ENCODE measurements around the gene RALGDS.

The RALGDS gene

DNA sequence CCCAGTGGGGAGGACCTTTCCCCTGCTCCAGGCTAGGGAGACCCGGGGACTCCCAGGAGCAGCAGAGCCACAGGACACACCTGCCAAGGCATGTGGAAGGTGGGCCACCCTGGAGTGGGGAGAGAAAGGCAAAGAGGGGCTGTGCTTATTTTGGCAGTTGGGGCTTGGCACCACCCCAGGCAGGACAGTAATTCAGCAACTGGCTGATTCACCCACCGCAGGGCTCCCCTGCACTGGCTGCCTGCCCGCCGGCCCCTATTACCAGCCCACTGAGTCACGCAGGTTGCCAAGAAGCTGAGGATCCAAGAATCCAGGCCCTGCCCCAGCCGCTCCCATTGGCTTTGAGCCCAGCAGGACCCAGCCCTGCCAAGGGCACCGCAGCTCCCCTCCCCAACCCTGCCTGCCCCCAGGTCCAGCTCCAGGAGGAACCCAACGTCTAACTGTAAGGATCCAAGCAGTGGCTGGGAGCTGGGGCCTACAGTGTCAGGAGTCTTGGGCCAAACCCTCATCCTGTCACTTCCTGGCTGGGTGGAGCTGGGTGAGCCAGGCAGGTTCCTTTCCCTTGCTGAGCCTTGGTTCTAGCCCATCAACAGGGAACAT, 14.2 kb upstream of the RALGDS start:
- H3K27me3 ChIP-seq (replicated peaks), result no peaks in the 10 kb centered on the region
- peak; percentile 83 for DNase-seq
- peak overlapping the region; percentile 22 for H3K27ac ChIP-seq
- no peaks in the 10 kb centered on the region for H3K36me3 ChIP-seq (replicated peaks)
- TF ChIP-seq, protein P1, sequence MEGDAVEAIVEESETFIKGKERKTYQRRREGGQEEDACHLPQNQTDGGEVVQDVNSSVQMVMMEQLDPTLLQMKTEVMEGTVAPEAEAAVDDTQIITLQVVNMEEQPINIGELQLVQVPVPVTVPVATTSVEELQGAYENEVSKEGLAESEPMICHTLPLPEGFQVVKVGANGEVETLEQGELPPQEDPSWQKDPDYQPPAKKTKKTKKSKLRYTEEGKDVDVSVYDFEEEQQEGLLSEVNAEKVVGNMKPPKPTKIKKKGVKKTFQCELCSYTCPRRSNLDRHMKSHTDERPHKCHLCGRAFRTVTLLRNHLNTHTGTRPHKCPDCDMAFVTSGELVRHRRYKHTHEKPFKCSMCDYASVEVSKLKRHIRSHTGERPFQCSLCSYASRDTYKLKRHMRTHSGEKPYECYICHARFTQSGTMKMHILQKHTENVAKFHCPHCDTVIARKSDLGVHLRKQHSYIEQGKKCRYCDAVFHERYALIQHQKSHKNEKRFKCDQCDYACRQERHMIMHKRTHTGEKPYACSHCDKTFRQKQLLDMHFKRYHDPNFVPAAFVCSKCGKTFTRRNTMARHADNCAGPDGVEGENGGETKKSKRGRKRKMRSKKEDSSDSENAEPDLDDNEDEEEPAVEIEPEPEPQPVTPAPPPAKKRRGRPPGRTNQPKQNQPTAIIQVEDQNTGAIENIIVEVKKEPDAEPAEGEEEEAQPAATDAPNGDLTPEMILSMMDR (IDR thresholded peaks at IDR 0.05; ENCODE audit: low read depth, low read length, missing control alignments), result no peak
- in situ Hi-C loops (cut with HindIII; ENCODE audit: low pct_ligation_motif_present, low sequenced_read_pairs), result loop anchor here (25.0 kb wide), 1 partner anchor 98 kb away; the partner anchor contains the start of gene GTF3C5
- H3K4me3 ChIP-seq (ENCODE audit: low read depth, low read length), result no peak overlapping the region

DNA sequence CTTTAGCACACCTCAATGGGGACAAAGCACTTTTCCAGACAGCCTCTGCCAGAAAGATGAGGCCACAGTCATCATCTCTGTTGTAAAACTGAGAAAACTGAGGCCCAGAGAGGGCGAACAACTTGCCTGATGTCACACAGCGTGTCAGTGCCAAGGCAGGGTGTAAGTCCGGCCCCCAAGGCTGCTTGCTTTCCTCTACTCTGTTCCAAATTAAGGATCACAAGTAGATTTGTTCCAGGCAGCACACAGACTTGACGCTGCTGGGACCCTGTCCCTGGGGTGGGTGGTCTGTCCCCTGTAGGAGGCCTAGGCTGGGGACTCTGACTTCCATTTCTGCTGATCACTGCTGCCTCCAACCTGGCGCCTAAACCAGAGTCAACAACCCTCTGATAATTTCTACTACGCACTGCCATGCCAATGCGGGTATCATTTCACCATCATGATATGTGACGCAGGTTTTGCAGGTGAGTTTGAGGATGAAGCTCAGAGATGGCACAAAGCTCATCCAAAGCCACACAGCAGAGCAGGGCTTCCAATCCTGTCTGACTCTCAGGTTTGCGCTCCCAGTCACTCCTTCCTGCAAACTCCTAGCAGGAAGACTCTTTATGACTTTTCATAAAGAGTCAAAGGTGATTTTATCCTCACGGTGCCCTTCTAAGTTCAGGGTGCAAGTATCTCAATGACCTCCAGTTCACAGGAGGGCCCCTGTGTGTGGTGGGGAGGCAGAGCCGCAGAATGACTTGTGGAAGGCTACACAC, 13.5 kb upstream of the RALGDS start:
- H3K4me3 ChIP-seq (ENCODE audit: low read depth, low read length), result no peak overlapping the region

DNA sequence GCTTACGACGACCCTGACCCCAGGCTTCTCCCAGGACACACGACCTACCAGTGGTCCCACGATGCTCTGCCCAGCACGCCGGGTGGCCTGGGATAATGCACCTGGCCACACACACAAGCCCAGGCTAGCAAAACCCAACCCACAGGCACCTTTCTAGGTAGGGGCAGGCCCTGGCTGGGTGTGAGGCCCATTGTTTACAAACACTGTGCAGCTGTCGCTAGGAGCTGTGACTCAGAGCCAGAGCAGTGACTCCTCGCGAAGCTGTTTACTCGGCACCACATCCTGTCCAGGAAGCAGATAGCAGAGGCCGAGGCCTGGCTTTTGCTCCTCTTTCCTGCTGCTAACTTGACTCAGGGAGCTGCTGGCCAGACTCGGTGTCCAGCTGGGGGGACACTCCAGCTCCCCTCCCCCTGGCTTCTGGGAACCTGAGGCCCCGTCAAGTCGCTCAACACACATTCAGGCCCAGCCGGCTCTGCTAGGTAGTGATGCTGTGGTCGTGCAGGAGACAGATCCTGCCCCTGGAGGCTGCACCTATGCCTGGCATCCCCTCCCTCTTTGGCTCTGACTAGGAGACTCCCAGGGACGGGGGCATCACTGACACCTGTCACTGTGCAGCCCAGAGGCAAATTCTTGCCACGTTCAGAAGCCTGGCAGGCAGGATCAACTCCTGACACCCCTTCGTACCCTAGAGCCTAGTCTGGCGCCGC, 12.8 kb upstream of the RALGDS start:
- peak; percentile 97 for DNase-seq
- no peak overlapping the region for H3K4me3 ChIP-seq (ENCODE audit: low read depth, low read length)
- TF ChIP-seq, protein P1 (IDR thresholded peaks at IDR 0.05; ENCODE audit: low read depth, low read length, missing control alignments), result no peak

More for the DNA sequence above, 13.5 kb upstream of the RALGDS start:
- TF ChIP-seq, protein P1 (IDR thresholded peaks at IDR 0.05; ENCODE audit: low read depth, low read length, missing control alignments), result no peak
- DNase-seq, result no peak
- in situ Hi-C loops (cut with HindIII; ENCODE audit: low pct_ligation_motif_present, low sequenced_read_pairs), result loop anchor here (25.0 kb wide), 1 partner anchor 97 kb away; the partner anchor contains the start of gene GTF3C5
- Histone ChIP-seq H3K27ac (peak overlapping the region; percentile 77), H3K27me3 (replicated peaks) (no peaks in the 10 kb centered on the region), H3K36me3 (replicated peaks) (no peaks in the 10 kb centered on the region)

DNA sequence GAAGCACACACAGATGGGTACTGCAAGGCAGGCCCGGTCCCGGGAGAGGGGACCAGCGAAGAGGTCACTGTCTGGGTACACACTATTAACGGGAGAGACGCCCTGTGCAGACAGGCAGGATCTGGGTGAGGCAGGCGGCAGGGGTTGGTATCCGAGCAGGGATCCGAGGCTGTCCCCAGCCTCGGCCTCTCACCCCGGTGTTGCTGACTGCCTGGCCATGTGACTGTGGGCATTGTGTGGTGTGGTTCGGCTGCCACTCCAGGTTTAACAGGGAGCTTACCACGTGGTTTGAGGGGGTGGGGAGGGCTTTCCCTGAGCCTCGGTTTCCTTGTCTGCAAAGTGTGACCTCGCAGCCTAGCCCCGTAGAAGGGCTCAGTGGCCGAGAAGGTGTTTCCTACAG, 11.1 kb upstream of the RALGDS start:
- DNase-seq, result no peak
- TF ChIP-seq, protein P1 (IDR thresholded peaks at IDR 0.05; ENCODE audit: low read depth, low read length, missing control alignments), result no peak
- in situ Hi-C loops (cut with HindIII; ENCODE audit: low pct_ligation_motif_present, low sequenced_read_pairs), result loop anchor here (25.0 kb wide), 1 partner anchor 95 kb away; the partner anchor contains the start of gene GTF3C5
- Histone ChIP-seq H3K4me3 (ENCODE audit: low read depth, low read length) (no peak overlapping the region), H3K27me3 (replicated peaks) (no peaks in the 10 kb centered on the region), H3K36me3 (replicated peaks) (no peaks in the 10 kb centered on the region), H3K27ac (no peak overlapping the region)

More for the DNA sequence above, 12.8 kb upstream of the RALGDS start:
- peak overlapping the region; percentile 77 for H3K27ac ChIP-seq
- H3K36me3 ChIP-seq (replicated peaks), result no peaks in the 10 kb centered on the region
- no peaks in the 10 kb centered on the region for H3K27me3 ChIP-seq (replicated peaks)
- in situ Hi-C loops (cut with HindIII; ENCODE audit: low pct_ligation_motif_present, low sequenced_read_pairs), result loop anchor here (25.0 kb wide), 1 partner anchor 97 kb away; the partner anchor contains the start of gene GTF3C5

DNA sequence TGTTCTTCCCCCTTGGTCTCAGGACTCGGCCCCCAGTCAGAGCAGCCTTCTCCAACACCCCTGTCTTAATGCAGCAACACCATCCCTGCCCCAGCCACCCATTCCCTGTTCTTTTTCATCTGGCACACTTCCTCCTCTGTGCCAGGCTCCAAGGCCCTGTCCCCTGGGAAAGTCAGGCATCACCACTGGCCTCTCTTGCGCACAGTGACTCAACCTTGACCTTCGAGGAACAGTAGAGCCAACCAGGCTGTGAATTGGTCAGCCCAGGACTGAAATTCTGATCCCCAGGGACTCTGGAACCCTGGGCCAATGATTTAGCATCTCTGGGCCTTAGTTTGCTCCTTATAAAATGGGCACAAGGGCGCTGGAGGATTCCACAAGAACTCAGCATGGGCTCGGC, 10.5 kb upstream of the RALGDS start:
- no peak overlapping the region for H3K4me3 ChIP-seq (ENCODE audit: low read depth, low read length)
- H3K27me3 ChIP-seq (replicated peaks), result no peaks in the 10 kb centered on the region
- in situ Hi-C loops (cut with HindIII; ENCODE audit: low pct_ligation_motif_present, low sequenced_read_pairs), result loop anchor here (25.0 kb wide), 1 partner anchor 94 kb away; the partner anchor contains the start of gene GTF3C5
- DNase-seq, result no peak
- TF ChIP-seq, protein P1 (IDR thresholded peaks at IDR 0.05; ENCODE audit: low read depth, low read length, missing control alignments), result no peak
- no peaks in the 10 kb centered on the region for H3K36me3 ChIP-seq (replicated peaks)
- no peak overlapping the region for H3K27ac ChIP-seq
